ENCODE results near the gene SIMC1. TPM values are rescaled to one million over a fixed set of nuclear protein-coding genes. Genes with fewer than 3 reads are reported as not detected.
"Not testable (repeated sequence)": the region's sequence is repeated elsewhere in the genome, so short reads cannot be mapped to it uniquely, and the experiment has no call there.

Gene SIMC1
- total RNA-seq, 2 donors from 2014 or later, result 15.9 to 57.9 TPM

DNA sequence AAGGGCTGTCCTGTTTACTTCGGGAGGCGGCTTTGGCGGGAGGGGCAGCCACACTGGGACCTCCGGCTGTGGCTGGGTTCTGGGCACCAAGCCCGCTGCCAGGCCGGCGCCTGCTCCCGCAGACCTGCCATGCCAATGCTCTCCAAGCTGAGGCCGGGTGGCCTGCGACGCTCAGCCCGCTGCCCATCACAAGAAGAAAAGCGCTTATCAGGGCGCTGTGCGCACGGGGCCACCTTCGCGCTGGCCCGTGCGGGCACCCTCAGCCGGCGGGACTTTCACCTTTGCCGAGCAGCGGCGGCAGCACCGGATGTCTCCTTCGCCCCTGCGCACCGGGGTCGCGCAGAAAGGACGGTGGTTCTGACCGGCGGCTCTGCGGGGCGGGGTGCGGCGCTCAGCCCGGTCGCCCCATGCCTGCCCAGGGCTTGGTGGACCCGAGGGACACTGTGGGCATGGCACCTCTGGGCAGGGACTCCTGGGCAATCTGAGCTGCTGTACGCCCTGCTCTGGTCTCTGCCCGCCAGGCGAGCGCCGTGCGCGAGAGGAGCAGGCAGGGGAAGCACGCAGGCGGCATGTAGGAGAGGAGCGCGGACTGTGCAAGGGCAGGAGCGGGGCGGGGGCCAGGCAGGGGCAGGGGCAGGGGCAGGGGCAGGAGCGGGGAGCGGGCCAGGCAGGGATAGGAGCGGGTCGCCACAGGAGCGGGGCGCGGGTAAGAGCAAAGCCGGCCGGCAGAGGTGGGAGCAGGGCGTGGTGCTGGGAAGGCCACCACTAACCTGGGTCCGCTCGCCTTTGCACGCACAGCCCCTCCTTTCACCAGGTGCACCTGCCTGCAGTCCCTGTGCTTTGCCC lies 43.8 kb upstream of the SIMC1 start:
- H3K9me3 ChIP-seq; H3K27me3 ChIP-seq (replicated peaks; ENCODE audit: insufficient read depth); intact Hi-C loops (cut with DNase I); H3K4me1 ChIP-seq (replicated peaks); H3K36me3 ChIP-seq; DNase-seq (ENCODE audit: low spot score); H3K27ac ChIP-seq: not testable (repeated sequence)
- 10% methylated on average over 35 of the region's 67 CpGs for WGBS
- peak overlapping the region; percentile 9 to 10 for H3K4me3 ChIP-seq

DNA sequence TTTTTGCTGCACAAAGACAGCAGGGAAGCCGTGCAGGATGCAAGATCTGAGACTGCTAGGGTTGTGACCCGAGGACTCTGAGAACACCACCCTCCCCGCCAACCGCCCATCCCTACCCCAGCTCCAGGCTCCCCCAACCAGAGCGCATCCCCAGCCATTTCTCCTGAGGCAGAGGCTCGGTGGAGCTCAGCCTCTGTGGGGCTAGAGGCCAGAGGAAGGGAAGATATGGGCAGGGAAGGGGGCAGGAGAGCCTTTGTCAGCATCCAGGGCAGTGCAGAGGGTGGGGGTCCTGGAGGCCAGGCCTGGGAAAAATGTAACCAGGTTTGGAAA lies 43.2 kb upstream of the SIMC1 start:
- H3K4me3 ChIP-seq; H3K27ac ChIP-seq; DNase-seq (ENCODE audit: low spot score); H3K9me3 ChIP-seq; H3K4me1 ChIP-seq (replicated peaks); H3K27me3 ChIP-seq (replicated peaks; ENCODE audit: insufficient read depth); H3K36me3 ChIP-seq; intact Hi-C loops (cut with DNase I): not testable (repeated sequence)
- 53% methylated on average over 6 of the region's 6 CpGs for WGBS

DNA sequence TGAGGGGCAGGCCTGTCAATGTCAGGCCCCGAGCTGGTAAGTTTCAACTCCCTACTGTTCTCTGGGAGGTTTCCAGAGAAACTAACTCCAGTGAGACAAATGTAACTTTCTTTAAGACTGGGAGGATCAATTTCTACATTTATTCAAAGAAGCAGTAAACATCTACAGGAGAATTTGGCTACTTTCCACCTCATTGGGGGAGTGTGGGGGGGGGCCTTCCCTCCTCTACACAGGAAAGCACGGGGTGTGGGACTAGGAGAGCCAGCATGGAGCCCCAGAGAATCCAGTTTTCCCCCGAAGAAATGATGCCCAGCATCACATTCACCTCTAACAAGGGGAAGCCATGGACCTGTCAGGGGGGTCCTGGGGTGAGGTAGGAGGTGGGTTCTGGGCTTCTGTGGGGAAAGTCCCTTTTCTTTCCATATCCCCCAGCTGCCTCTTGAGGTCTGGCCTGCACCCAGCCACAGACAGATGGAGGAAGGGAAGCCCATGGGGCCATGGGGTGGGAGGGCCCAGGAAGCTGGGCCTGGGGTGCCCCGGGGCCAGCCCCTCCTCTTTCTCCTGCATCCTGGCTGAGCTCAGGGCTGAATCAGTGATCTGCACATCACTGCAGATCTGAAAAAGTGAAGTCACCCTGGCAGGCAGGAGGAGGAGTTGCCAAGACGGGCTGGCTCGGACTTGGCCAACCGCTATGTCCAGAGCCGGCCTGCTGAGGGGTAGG lies 42.6 kb upstream of the SIMC1 start:
- WGBS, result 47% methylated on average over 7 of the region's 8 CpGs
- H3K9me3 ChIP-seq; intact Hi-C loops (cut with DNase I); DNase-seq (ENCODE audit: low spot score); H3K27me3 ChIP-seq (replicated peaks; ENCODE audit: insufficient read depth); H3K4me3 ChIP-seq; H3K36me3 ChIP-seq; H3K27ac ChIP-seq; H3K4me1 ChIP-seq (replicated peaks): not testable (repeated sequence)

DNA sequence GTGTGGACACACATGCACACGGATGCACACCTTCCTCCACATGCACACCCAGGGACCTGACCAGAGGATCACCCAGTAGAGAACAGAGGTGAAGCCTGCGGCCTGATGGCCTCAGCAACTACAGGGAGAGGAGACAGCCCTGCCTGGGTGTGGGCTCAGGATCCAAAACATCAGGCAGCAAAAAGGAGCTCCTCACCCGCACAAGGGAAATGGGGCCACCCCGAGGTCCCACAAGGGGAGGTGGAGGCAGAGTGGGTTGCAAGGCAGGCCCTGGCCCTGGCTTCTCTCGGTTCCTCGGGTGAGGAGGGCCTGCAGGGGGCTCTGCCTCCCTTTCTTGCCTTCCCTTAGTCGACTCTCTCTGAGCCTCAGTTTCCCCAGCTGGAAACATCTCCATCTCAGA lies 41.4 kb upstream of the SIMC1 start:
- DNase-seq (ENCODE audit: low spot score); H3K27me3 ChIP-seq (replicated peaks; ENCODE audit: insufficient read depth); H3K4me1 ChIP-seq (replicated peaks); H3K4me3 ChIP-seq; H3K36me3 ChIP-seq; H3K9me3 ChIP-seq; intact Hi-C loops (cut with DNase I); H3K27ac ChIP-seq: not testable (repeated sequence)
- 79% methylated on average over 5 of the region's 7 CpGs for WGBS

DNA sequence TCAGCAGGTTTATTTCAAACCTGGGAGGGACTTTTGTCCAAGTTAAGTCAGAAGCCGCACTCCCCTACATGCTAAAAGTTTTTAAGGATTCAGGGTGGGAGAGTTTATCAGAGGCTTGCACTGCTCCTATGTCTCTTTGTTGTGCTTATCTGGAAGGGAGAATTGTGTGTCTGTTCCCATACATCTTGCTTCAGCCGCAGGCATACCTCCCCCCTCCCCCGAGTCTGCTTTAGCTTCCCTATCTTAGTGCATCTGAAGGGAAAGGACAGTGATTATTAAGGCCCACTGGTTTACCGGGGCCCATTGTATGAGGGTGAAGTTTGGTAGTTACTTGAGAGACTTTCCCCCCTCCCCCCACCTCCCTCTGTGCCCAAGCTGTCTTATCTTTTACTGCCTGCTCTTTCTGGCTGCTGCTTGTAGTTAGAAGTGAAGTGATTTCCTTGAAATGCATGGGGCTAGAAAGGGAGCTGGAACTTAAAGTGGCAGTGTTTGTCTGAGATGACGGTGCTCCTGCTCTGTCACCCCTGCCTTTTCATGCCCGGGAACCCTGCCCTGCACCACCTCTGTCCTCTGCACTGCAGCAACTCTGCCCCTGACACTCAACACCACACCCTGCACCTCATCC lies 40.9 kb upstream of the SIMC1 start:
- H3K9me3 ChIP-seq; H3K4me1 ChIP-seq (replicated peaks); H3K4me3 ChIP-seq; H3K36me3 ChIP-seq; DNase-seq (ENCODE audit: low spot score); H3K27ac ChIP-seq; intact Hi-C loops (cut with DNase I); H3K27me3 ChIP-seq (replicated peaks; ENCODE audit: insufficient read depth): not testable (repeated sequence)
- WGBS, result 50% methylated on average over 6 of the region's 6 CpGs

DNA sequence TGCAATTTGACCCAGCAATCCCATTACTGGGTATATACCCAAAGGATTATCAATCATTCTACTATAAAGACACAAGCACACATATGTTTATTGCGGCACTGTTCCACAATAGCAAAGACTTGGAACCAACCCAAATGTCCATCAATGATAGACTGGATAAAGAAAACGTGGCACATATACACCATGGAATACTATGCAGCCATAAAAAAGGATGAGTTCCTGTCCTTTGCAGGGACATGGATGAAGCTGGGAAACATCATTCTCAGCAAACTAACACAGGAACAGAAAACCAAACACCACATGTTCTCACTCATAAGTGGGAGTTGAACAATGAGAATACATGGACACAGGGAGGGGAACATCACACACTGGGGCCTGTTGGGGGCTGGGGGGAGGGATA lies 39.9 kb upstream of the SIMC1 start:
- H3K4me1 ChIP-seq (replicated peaks); H3K27me3 ChIP-seq (replicated peaks; ENCODE audit: insufficient read depth); H3K9me3 ChIP-seq; H3K27ac ChIP-seq; intact Hi-C loops (cut with DNase I); H3K36me3 ChIP-seq; DNase-seq (ENCODE audit: low spot score); H3K4me3 ChIP-seq: not testable (repeated sequence)
- 90% methylated on average over 2 of the region's 2 CpGs for WGBS

DNA sequence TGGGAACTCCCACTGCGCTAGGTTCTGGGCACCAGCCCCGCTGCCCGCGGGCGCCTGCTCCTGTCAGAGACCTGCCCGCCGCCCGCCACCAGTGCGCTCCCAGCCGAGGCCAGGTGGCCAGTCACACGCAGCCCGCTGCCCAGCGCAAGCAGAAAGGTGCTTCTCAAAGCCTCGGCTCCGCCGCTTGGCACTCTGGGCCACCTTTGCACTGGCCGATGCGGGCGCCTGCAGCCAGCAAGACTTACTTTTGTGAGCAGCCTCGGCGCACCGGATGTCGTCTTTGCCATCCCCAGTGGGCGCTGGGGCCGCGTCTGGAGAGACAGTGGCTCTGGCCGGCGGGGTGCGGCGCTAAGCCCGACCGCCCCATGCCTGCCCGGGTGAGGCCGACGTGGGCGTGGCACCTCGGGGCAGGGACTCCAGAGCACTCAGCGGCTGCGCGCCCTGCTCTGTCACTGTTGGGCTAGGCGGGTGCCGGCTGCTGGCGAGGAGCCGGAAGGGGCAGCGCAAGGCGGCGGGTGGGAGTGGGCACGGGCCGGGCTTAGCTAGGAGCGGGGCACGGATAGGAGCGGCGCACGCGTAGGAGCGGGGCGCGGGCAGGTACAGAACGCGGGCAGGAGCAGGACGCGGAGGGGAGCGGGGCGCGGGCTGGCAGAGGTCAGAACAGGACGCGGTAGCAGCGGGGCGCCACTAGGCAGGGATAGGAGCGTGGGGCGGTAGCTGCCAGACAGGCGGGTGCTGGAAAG lies 39.1 kb upstream of the SIMC1 start:
- DNase-seq (ENCODE audit: low spot score), result peak; percentile 14
- H3K9me3 ChIP-seq; H3K27me3 ChIP-seq (replicated peaks; ENCODE audit: insufficient read depth); H3K36me3 ChIP-seq; intact Hi-C loops (cut with DNase I); H3K4me1 ChIP-seq (replicated peaks): not testable (repeated sequence)
- peak overlapping the region; percentile 27 to 31 for H3K4me3 ChIP-seq
- H3K27ac ChIP-seq, result peak overlapping the region in 1 of 2 donors; percentile 45
- WGBS, result 1% methylated on average over 57 of the region's 72 CpGs

DNA sequence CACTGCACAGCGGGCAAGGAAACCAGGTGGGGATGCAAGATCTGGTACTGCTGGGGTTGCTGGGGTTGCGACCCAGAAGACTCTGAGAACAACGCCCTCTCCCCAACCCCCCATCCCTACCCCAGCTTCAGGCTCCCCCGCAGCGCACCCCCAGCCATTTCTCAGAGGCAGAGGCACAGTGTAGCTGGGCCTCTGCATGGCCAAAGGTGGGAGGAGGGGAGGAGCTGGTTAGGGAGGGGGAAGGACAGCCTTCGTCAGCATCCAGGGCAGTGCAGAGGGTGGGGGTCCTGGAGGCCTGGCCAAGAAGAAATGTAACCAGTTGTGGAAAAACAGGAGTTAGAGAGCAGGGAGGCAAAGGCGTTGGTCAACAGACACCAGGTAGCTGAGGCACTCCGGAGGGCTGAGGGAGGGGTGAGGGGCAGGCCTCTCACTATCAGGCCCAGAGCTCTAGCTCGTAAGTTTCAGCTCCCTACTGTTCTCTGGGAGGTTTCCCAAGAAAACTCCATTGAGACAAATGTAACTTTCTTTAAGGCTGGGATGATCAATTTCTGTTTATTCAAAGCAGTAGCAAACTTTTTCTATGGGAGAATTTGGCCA lies 38.3 kb upstream of the SIMC1 start:
- DNase-seq (ENCODE audit: low spot score); H3K27me3 ChIP-seq (replicated peaks; ENCODE audit: insufficient read depth); H3K9me3 ChIP-seq; H3K4me1 ChIP-seq (replicated peaks); intact Hi-C loops (cut with DNase I); H3K4me3 ChIP-seq; H3K27ac ChIP-seq; H3K36me3 ChIP-seq: not testable (repeated sequence)
- WGBS, result 24% methylated on average over 8 of the region's 9 CpGs

Measured in prostate gland (tissue), 2 donors.